Naive thymus-derived CD8-positive, alpha-beta T cell (primary cell): ENCODE data around the gene VWA2. TPM values are rescaled to one million over a fixed set of nuclear protein-coding genes. Genes with fewer than 3 reads are reported as not detected.
A peak's percentile ranks its signal among the peaks of the same experiment; 100 is the strongest.

Source experiments
- ATAC-seq, 2 donors: fragments of 150-1000 bp; cut with Tn5 transposase in 1 of 2; sonication (Bioruptor Pico), chemical (Tn5 transposase) in 1 of 2; 1 replicate in 1 of 2; 2 replicates in 1 of 2; pipeline ENCODE4 v1.10.0; 2021; ENCODE audit warnings: mild to moderate bottlenecking in 2 of 2, moderate library complexity in 2 of 2
- POLR2A ChIA-PET: fragments of 350-600 bp; sonication (Branson Sonifier 250); formaldehyde crosslinking; loops from one replicate; lab custom pipeline; 2021; ENCODE audit warnings: antibody characterized with exemption; lab: Charles Lee
- DNase-seq, 10 donors: peaks; one replicate each; pipeline versions ENCODE4 v3.0.0 to v3.0.0-alpha.2; 2020 to 2022
- H3K27ac Mint-ChIP-seq, 10 donors: one replicate each; pipeline ENCODE4 v1.8.0; 2020 to 2022; ENCODE audit warnings: mild to moderate bottlenecking in 10 of 10, mixed read lengths in 10 of 10, moderate library complexity in 4 of 10, inconsistent platforms in 1 of 10
- H3K27me3 Mint-ChIP-seq, 5 donors: one replicate each; pipeline ENCODE4 v1.8.0; 2021 to 2022; ENCODE audit warnings: mixed read lengths in 5 of 5
- H3K36me3 Mint-ChIP-seq, 3 donors: one replicate each; pipeline ENCODE4 v1.8.0; 2020 to 2022; ENCODE audit warnings: mixed read lengths in 3 of 3, mild to moderate bottlenecking in 2 of 3, inconsistent platforms in 1 of 3
- H3K4me1 Mint-ChIP-seq, 4 donors: one replicate each; pipeline ENCODE4 v1.8.0; 2021 to 2022; ENCODE audit warnings: mixed read lengths in 4 of 4
- H3K4me3 Mint-ChIP-seq, 10 donors: one replicate each; pipeline ENCODE4 v1.8.0; 2020 to 2022; ENCODE audit warnings: mild to moderate bottlenecking in 10 of 10, mixed read lengths in 10 of 10, moderate library complexity in 6 of 10, inconsistent platforms in 1 of 10
- H3K9me3 Mint-ChIP-seq, 9 donors: one replicate each; pipeline ENCODE4 v1.8.0; 2020 to 2022; ENCODE audit warnings: mixed read lengths in 9 of 9, mild to moderate bottlenecking in 3 of 9, inconsistent platforms in 1 of 9, moderate library complexity in 1 of 9
- polyA plus RNA-seq, 3 donors: library from polyadenylated mRNA; unstranded; fragments of 300-500 nt; fragmentation: Illumina TruSeq; gene quantifications; one replicate each; pipeline ENCODE4 v1.2.3, GENCODE V29; 2021
- total RNA-seq, 8 experiments: library from RNA in 2 of 8; stranded (reverse) in 2 of 8; gene quantifications; one replicate each; pipeline ENCODE4 v1.2.3 and lab custom pipeline; 2021 to 2026

The VWA2 gene
- total and polyA plus RNA-seq, 5 experiments from 2014 or later = not detected

DNA sequence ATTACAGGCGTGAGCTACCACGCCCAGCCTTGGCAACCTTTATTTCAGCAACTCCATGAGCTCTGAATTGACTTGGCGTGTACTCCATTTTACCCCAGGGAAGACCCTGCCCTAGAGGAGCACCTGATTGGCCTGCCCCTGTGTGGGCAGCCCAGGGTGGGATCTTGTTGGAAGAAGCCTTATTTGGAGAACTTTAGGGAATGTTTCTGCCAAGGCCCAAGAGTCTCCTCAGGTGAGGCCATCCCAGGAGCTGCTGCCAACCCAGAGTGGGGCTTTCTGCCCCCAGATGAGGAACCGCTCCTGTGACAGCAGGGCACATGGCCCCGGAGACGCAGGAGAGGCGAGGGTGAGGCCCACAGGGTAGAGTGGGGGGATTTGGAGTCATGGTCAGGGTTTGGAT lies 42.0 kb downstream of the VWA2 start:
- Mint-ChIP-seq H3K4me1 (no peaks in the 10 kb centered on the region), H3K4me3 (no peak overlapping the region), H3K27me3 (peaks cover 0 to 17% (median 10%) of the 10 kb centered on the region in 5 donors), H3K9me3 (no peaks in the 10 kb centered on the region), H3K27ac (no peak overlapping the region), H3K36me3 (no peaks in the 10 kb centered on the region)
- POLR2A ChIA-PET = interaction anchor here (0.6 kb wide), 1 partner anchor 24 kb away, joined by 4 read pairs; no protein-coding TSS in a partner anchor
- ATAC-seq = no peak
- DNase-seq = no peak

DNA sequence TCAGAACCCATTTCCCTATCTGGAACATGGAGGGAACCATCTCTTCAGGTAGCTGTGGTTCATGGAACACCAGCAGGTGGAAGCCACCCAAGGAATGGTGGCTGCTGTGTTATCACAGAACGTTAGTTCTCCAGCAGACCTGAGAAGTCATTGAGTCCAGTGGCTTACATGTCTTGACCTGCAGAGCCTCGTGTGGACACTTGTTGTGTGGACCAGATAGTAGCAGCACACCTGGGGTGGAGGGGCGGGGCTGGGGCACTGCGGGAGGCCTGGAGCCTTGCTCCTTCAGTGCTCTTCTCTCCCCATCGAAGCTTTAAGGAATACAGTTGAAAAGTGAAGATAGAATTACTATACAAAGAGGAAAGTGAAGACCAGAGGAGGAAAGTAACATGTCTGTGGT lies 42.4 kb downstream of the VWA2 start:
- Mint-ChIP-seq H3K4me1 (no peaks in the 10 kb centered on the region), H3K27ac (no peak overlapping the region), H3K4me3 (no peak overlapping the region), H3K27me3 (peaks cover 0 to 17% (median 10%) of the 10 kb centered on the region in 5 donors), H3K9me3 (no peaks in the 10 kb centered on the region), H3K36me3 (no peaks in the 10 kb centered on the region)
- DNase-seq (no peak), ATAC-seq (no peak)
- POLR2A ChIA-PET = interaction anchor here (0.6 kb wide), 1 partner anchor 25 kb away, joined by 4 read pairs; no protein-coding TSS in a partner anchor

DNA sequence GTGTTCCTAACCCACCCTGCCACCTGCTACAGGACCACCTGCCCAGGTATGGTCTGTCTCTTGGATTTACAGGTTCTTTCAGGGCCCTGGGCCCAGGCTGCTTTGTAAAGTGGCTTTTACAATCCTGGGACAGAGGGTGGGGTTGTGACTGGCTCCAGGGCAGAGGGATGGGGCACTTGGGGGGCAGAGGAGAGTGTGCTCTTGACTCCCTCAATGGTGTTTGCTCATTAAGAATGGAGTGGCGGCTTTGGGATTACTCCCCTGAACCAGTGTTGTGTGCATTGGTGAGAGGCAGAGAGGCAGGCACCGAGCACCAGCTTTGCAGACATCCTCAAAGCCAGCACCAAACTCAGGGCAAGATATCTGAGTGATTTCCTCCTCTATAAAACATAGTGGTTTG lies 43.5 kb downstream of the VWA2 start:
- peak overlapping the region in 1 of 10 donors; percentile 71 for H3K27ac Mint-ChIP-seq
- H3K4me3 Mint-ChIP-seq = no peak overlapping the region
- no peaks in the 10 kb centered on the region for H3K36me3 Mint-ChIP-seq
- no peaks in the 10 kb centered on the region for H3K4me1 Mint-ChIP-seq
- H3K27me3 Mint-ChIP-seq = peaks cover 0 to 13% (median 7%) of the 10 kb centered on the region in 5 donors
- no peaks in the 10 kb centered on the region for H3K9me3 Mint-ChIP-seq
- ATAC-seq = no peak
- no peak for DNase-seq
- POLR2A ChIA-PET = no interaction called here

DNA sequence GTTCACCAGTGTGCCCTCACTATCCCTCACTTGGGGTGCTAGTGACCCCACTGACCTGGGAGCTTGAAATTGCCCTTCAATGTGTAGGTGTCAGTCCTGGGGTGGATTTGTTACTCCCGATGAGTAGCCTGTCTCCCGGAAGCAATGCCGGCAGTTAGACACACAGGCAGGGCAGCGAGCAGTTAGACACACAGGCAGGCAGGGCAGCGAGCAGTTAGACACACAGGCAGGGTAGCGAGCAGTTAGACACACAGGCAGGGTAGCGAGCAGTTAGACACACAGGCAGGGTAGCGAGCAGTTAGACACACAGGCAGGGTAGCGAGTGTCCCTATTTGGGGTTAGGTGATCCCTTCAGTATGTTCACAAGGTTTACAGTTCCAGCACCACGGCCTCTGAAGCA lies 44.0 kb downstream of the VWA2 start:
- H3K27ac Mint-ChIP-seq = no peak overlapping the region
- no peaks in the 10 kb centered on the region for H3K36me3 Mint-ChIP-seq
- H3K4me3 Mint-ChIP-seq = no peak overlapping the region
- H3K9me3 Mint-ChIP-seq = no peaks in the 10 kb centered on the region
- ATAC-seq (no peak), DNase-seq (no peak)
- H3K4me1 Mint-ChIP-seq = no peaks in the 10 kb centered on the region
- peaks cover 0 to 9% (median 6%) of the 10 kb centered on the region in 5 donors for H3K27me3 Mint-ChIP-seq
- POLR2A ChIA-PET = no interaction called here

DNA sequence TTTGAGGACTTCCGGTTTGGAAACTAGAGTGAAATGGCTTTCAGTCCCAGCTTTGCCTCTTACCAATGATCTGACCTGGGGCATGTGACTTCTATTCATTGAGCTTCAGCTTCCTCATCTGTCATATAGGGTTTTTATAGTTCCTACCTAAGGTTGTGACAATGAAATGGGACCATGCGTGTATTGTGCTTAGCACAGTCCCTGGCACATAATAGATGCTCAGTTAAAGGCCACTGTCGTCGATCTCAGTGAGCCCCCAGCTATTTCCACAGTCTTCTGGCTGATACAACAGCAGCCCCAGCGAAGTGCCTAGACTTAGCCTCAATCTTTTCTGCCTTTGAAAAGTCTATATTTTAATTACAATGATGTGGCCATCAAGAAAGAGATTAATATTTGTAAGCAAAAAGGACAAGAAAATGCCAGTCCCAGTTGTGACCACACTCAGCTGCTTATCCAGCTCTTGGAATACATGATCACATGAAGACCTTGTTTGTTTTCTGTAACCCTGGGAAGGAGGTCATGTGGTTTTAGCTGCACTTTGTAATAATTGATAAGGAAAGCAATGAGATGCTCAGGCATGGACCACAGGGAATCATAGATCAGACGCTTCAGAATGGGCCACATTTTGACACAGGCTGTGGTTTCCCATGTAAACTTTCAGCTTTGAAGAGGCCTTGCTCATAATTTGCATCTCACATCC lies 44.6 kb downstream of the VWA2 start:
- peak overlapping the region in 1 of 10 donors; percentile 48 for H3K27ac Mint-ChIP-seq
- H3K9me3 Mint-ChIP-seq = no peaks in the 10 kb centered on the region
- H3K27me3 Mint-ChIP-seq = peaks cover 0 to 4% (median 1%) of the 10 kb centered on the region in 5 donors
- no peak overlapping the region for H3K4me3 Mint-ChIP-seq
- no peak for DNase-seq
- no peak for ATAC-seq
- POLR2A ChIA-PET = no interaction called here
- H3K4me1 Mint-ChIP-seq = no peaks in the 10 kb centered on the region
- no peaks in the 10 kb centered on the region for H3K36me3 Mint-ChIP-seq

DNA sequence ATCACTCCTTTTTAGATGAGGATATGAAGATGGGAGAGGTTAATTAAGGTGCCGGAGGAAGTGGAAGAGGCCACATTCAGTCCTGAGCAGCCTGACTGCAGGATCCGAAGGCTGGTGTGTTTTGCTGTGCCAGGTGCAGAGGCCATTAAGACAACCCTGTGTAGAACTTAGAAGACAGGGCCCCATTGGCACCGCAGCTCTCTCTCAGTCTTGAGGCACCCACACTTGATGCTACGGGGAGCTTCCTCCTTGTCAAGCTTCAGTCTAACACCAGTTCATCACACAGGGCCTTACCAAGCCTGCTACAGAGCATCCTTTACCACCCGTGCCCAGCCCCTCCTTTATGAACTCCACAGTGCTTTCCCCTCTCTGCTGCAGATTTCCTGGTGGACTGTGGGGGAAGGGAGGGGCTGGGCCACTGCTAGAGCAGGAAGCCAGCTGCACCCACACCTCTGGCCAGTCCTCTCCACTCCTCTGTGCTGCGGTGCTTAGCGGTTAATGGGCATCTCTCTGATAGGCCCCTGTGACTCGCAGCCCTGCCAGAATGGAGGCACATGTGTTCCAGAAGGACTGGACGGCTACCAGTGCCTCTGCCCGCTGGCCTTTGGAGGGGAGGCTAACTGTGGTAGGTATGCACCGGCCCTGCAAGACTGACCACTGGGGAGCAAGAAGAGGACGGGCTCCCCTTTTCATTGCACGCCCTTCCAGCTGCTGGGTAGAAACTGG lies 45.5 kb downstream of the VWA2 start:
- H3K27ac Mint-ChIP-seq = no peak overlapping the region
- H3K27me3 Mint-ChIP-seq = peaks cover 0 to 4% (median 0%) of the 10 kb centered on the region in 5 donors
- POLR2A ChIA-PET = no interaction called here
- ATAC-seq (no peak), DNase-seq (no peak)
- H3K9me3 Mint-ChIP-seq = no peaks in the 10 kb centered on the region
- no peaks in the 10 kb centered on the region for H3K4me1 Mint-ChIP-seq
- no peak overlapping the region for H3K4me3 Mint-ChIP-seq
- no peaks in the 10 kb centered on the region for H3K36me3 Mint-ChIP-seq

DNA sequence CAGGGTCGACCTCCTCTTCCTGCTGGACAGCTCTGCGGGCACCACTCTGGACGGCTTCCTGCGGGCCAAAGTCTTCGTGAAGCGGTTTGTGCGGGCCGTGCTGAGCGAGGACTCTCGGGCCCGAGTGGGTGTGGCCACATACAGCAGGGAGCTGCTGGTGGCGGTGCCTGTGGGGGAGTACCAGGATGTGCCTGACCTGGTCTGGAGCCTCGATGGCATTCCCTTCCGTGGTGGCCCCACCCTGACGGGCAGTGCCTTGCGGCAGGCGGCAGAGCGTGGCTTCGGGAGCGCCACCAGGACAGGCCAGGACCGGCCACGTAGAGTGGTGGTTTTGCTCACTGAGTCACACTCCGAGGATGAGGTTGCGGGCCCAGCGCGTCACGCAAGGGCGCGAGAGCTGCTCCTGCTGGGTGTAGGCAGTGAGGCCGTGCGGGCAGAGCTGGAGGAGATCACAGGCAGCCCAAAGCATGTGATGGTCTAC lies 46.9 kb downstream of the VWA2 start:
- Mint-ChIP-seq H3K36me3 (no peaks in the 10 kb centered on the region), H3K4me1 (no peaks in the 10 kb centered on the region), H3K4me3 (no peak overlapping the region), H3K27ac (no peak overlapping the region), H3K9me3 (no peaks in the 10 kb centered on the region), H3K27me3 (peaks cover 0 to 4% (median 0%) of the 10 kb centered on the region in 5 donors)
- ATAC-seq = no peak
- POLR2A ChIA-PET = no interaction called here
- no peak for DNase-seq

DNA sequence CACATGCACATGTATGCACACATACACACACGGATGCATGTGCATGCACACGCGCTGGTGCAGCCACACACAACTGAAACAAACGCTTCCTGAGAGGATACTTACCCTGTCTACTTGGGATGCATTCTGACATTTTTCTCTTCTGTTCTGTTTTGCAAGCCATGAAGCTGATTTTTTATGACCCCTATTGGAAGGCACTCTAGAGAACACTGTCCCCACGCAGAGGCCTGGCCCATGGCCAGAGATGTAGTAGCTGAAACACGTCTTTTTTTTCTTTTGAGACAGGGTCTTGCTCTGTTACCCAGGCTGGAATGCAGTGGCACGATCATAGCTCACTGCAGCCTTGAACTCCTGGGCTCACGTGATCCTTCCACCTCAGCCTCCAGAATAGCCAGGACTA lies 47.9 kb downstream of the VWA2 start:
- DNase-seq = no peak
- no peak overlapping the region for H3K4me3 Mint-ChIP-seq
- no peak overlapping the region for H3K27ac Mint-ChIP-seq
- no peak for ATAC-seq
- POLR2A ChIA-PET = no interaction called here
- no peaks in the 10 kb centered on the region for H3K9me3 Mint-ChIP-seq
- no peaks in the 10 kb centered on the region for H3K4me1 Mint-ChIP-seq
- H3K36me3 Mint-ChIP-seq = no peaks in the 10 kb centered on the region
- H3K27me3 Mint-ChIP-seq = peaks cover 0 to 2% (median 0%) of the 10 kb centered on the region in 5 donors

DNA sequence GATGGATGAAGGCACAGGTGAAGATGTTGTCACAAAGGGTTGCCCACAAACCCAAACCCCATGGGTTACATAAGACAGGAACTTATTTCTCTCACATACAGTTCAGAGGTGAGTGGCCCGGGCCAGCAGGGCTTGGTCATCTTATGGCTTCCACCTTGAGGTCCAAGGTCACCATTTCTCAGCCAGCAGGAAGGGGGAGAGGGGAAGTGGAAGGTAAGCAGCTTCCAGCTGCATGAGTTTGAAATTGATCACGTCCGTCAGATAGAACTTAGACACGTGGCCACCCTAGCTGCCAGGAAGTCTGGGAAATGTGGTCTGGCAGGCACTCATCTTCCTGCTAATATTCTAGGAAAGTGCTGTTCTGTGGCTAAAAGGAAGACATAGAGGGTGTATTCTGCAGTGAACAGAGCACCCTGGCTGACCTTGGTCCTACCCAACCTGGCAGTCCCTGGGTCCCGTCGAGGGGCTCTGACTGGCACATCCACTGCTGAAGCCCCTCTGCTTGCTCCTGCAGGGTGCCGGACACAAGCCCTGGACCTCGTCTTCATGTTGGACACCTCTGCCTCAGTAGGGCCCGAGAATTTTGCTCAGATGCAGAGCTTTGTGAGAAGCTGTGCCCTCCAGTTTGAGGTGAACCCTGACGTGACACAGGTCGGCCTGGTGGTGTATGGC lies 49.5 kb downstream of the VWA2 start:
- peaks cover 0 to 2% (median 0%) of the 10 kb centered on the region in 5 donors for H3K27me3 Mint-ChIP-seq
- no peaks in the 10 kb centered on the region for H3K9me3 Mint-ChIP-seq
- no peak overlapping the region for H3K4me3 Mint-ChIP-seq
- H3K36me3 Mint-ChIP-seq = no peaks in the 10 kb centered on the region
- ATAC-seq (no peak), DNase-seq (no peak)
- POLR2A ChIA-PET = no interaction called here
- no peak overlapping the region for H3K27ac Mint-ChIP-seq
- no peaks in the 10 kb centered on the region for H3K4me1 Mint-ChIP-seq

DNA sequence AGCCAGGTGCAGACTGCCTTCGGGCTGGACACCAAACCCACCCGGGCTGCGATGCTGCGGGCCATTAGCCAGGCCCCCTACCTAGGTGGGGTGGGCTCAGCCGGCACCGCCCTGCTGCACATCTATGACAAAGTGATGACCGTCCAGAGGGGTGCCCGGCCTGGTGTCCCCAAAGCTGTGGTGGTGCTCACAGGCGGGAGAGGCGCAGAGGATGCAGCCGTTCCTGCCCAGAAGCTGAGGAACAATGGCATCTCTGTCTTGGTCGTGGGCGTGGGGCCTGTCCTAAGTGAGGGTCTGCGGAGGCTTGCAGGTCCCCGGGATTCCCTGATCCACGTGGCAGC lies 50.0 kb downstream of the VWA2 start:
- Mint-ChIP-seq H3K4me1 (no peaks in the 10 kb centered on the region), H3K4me3 (no peak overlapping the region), H3K36me3 (no peaks in the 10 kb centered on the region), H3K27ac (no peak overlapping the region), H3K27me3 (peaks cover 0 to 2% (median 0%) of the 10 kb centered on the region in 5 donors), H3K9me3 (no peaks in the 10 kb centered on the region)
- DNase-seq (no peak), ATAC-seq (no peak)
- POLR2A ChIA-PET = no interaction called here

DNA sequence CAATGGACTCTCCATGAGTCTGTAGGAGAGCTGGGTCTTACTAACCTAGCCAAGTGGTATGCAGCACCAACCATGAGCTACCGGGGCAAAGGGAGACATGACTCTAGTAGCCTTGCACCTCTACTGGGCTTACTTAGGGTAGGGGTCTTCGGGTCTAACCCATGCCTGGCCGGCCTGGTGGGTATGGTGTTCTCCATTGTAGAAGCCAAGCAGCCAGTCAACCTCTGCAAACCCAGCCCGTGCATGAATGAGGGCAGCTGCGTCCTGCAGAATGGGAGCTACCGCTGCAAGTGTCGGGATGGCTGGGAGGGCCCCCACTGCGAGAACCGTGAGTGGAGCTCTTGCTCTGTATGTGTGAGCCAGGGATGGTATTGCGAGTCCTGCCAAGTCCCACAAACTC lies 51.0 kb downstream of the VWA2 start:
- POLR2A ChIA-PET = no interaction called here

DNA sequence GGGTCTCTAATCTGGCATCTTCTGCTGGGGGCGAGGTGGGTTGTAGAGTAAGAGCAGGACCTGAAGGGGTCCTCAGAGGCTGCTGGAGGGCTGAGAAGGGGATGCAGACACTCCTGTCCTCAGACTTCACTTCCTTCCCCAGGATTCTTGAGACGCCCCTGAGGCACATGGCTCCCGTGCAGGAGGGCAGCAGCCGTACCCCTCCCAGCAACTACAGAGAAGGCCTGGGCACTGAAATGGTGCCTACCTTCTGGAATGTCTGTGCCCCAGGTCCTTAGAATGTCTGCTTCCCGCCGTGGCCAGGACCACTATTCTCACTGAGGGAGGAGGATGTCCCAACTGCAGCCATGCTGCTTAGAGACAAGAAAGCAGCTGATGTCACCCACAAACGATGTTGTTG lies 52.0 kb downstream of the VWA2 start:
- Mint-ChIP-seq H3K36me3 (peaks cover 17 to 18% (median 17%) of the 10 kb centered on the region in 3 donors), H3K4me3 (no peak overlapping the region), H3K9me3 (peaks cover 0 to 18% (median 13%) of the 10 kb centered on the region in 9 donors), H3K27ac (no peak overlapping the region), H3K4me1 (no peaks in the 10 kb centered on the region), H3K27me3 (no peaks in the 10 kb centered on the region)
- no peak for ATAC-seq
- DNase-seq = no peak
- POLR2A ChIA-PET = no interaction called here

More for the DNA sequence above, 51.0 kb downstream of the VWA2 start:
- ATAC-seq = no peak
- Mint-ChIP-seq H3K4me3 (no peak overlapping the region), H3K27ac (no peak overlapping the region), H3K36me3 (peaks cover 6 to 7% (median 7%) of the 10 kb centered on the region in 3 donors), H3K9me3 (peaks cover 0 to 7% (median 5%) of the 10 kb centered on the region in 9 donors), H3K27me3 (peaks cover 0 to 2% (median 0%) of the 10 kb centered on the region in 5 donors), H3K4me1 (no peaks in the 10 kb centered on the region)
- no peak for DNase-seq

DNA sequence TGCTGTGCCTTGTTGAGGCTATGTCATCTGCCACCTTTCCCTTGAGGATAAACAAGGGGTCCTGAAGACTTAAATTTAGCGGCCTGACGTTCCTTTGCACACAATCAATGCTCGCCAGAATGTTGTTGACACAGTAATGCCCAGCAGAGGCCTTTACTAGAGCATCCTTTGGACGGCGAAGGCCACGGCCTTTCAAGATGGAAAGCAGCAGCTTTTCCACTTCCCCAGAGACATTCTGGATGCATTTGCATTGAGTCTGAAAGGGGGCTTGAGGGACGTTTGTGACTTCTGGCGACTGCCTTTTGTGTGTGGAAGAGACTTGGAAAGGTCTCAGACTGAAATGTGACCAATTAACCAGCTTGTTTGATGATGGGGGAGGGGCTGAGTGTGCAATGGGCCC lies 52.5 kb downstream of the VWA2 start:
- DNase-seq (no peak), ATAC-seq (no peak)
- H3K36me3 Mint-ChIP-seq = peaks cover 21 to 22% (median 21%) of the 10 kb centered on the region in 3 donors
- POLR2A ChIA-PET = no interaction called here
- H3K27ac Mint-ChIP-seq = no peak overlapping the region
- peaks cover 0 to 22% (median 15%) of the 10 kb centered on the region in 9 donors for H3K9me3 Mint-ChIP-seq
- H3K4me3 Mint-ChIP-seq = no peak overlapping the region
- no peaks in the 10 kb centered on the region for H3K27me3 Mint-ChIP-seq
- no peaks in the 10 kb centered on the region for H3K4me1 Mint-ChIP-seq
